ENCODE results near the gene WDR62. TPM values are rescaled to one million over a fixed set of nuclear protein-coding genes. Genes with fewer than 3 reads are reported as not detected.

The WDR62 gene
- total RNA-seq, 1 experiment from 2014 or later: 30.0 TPM

DNA sequence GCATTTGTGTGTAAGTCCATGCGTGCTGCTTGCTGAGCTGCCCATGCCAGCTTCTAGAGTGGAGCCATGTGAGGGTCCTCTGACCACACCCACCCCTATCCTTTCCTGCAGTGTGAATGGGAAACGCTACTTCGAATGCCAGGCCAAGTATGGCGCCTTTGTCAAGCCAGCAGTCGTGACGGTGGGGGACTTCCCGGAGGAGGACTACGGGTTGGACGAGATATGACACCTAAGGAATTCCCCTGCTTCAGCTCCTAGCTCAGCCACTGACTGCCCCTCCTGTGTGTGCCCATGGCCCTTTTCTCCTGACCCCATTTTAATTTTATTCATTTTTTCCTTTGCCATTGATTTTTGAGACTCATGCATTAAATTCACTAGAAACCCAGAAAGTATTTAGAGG, 70.9 kb downstream of the WDR62 start:
- no peak for DNase-seq
- Histone ChIP-seq H3K79me1 (ENCODE audit: insufficient read depth, low read depth, low read length, poor library complexity, severe bottlenecking) (no peaks in the 10 kb centered on the region), H3K4me2 (ENCODE audit: insufficient read depth, insufficient read length, low read length) (no peak overlapping the region), H3K56ac (ENCODE audit: insufficient read length, low read depth, low read length) (no peak overlapping the region), H3K9me3 (ENCODE audit: control insufficient read depth, low read depth, low read length) (no peaks in the 10 kb centered on the region), H4K5ac (ENCODE audit: insufficient read length, low read depth, low read length) (no peak overlapping the region), H3K23ac (ENCODE audit: insufficient read length, low read depth, low read length) (no peak overlapping the region), H4K20me1 (ENCODE audit: control insufficient read depth, insufficient read depth, insufficient read length) (no peaks in the 10 kb centered on the region), H2BK20ac (ENCODE audit: low read depth, low read length, poor library complexity, severe bottlenecking) (no peak overlapping the region), H3K79me2 (ENCODE audit: insufficient read depth, low read length) (no peaks in the 10 kb centered on the region), H3K27me3 (ENCODE audit: insufficient read depth, low read length) (no peaks in the 10 kb centered on the region), H3T11ph (ENCODE audit: low read length) (no peak overlapping the region), H2BK15ac (ENCODE audit: low read depth, low read length) (no peak overlapping the region), H2AK5ac (ENCODE audit: insufficient read length, low read length) (no peak overlapping the region), H3K18ac (ENCODE audit: insufficient read length, low read depth, low read length) (no peak overlapping the region), H2BK12ac (ENCODE audit: insufficient read length, low read depth, low read length) (no peak overlapping the region), H3K4me1 (ENCODE audit: insufficient read depth, low read length) (no peaks in the 10 kb centered on the region), H2BK120ac (ENCODE audit: low read depth, low read length, poor library complexity, severe bottlenecking) (no peak overlapping the region), H3K27ac (ENCODE audit: insufficient read length, low read depth, low read length) (no peak overlapping the region), H2BK5ac (ENCODE audit: insufficient read length, low read length) (no peak overlapping the region), H3K14ac (ENCODE audit: insufficient read depth, low read length) (no peak overlapping the region), H3K4ac (ENCODE audit: low read depth, low read length) (no peak overlapping the region), H4K91ac (ENCODE audit: insufficient read length, low read depth, low read length) (no peak overlapping the region), H4K8ac (replicated peaks; ENCODE audit: insufficient read length, low read depth, low read length) (no peak overlapping the region), H3K9ac (ENCODE audit: extremely low read depth, insufficient read length, low read length) (no peak overlapping the region), H2AFZ (ENCODE audit: low read length) (no peak overlapping the region), H3K23me2 (ENCODE audit: insufficient read length, low read depth, low read length, poor library complexity, severe bottlenecking) (peaks cover 4% of the 10 kb centered on the region)
- H3K36me3 Mint-ChIP-seq (ENCODE audit: insufficient read depth in 1 of 3, low read depth in 3 of 3): peaks cover 20 to 40% (median 40%) of the 10 kb centered on the region in 3 experiments
- H3K4me1 Mint-ChIP-seq: peaks cover 6 to 8% of the 10 kb centered on the region in 2 experiments
- no peak overlapping the region; a peak in 1 of 7 replicates for H3K27ac Mint-ChIP-seq
- H3K27me3 Mint-ChIP-seq (ENCODE audit: low read depth): no peaks in the 10 kb centered on the region
- TF ChIP-seq, protein P1, sequence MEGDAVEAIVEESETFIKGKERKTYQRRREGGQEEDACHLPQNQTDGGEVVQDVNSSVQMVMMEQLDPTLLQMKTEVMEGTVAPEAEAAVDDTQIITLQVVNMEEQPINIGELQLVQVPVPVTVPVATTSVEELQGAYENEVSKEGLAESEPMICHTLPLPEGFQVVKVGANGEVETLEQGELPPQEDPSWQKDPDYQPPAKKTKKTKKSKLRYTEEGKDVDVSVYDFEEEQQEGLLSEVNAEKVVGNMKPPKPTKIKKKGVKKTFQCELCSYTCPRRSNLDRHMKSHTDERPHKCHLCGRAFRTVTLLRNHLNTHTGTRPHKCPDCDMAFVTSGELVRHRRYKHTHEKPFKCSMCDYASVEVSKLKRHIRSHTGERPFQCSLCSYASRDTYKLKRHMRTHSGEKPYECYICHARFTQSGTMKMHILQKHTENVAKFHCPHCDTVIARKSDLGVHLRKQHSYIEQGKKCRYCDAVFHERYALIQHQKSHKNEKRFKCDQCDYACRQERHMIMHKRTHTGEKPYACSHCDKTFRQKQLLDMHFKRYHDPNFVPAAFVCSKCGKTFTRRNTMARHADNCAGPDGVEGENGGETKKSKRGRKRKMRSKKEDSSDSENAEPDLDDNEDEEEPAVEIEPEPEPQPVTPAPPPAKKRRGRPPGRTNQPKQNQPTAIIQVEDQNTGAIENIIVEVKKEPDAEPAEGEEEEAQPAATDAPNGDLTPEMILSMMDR (conservative IDR thresholded peaks at IDR 0.05): no peak
- WGBS (ENCODE audit: extremely low coverage, insufficient read length, low lambda C conversion rate): no CpG with 5 or more reads among the region's 9 CpGs
- no peak overlapping the region for H3K4me3 Mint-ChIP-seq
- H3K9me3 Mint-ChIP-seq: no peaks in the 10 kb centered on the region

All from H9 (cell line).